GM12874 (cell line): ENCODE results near the gene ZNF222.

ENCODE experiments used
- TF ChIP-seq, protein P1 (sequence below): IDR thresholded peaks from 2 replicates; pipeline ENCODE4 v1.5.1; 2011; ENCODE audit warnings: low read depth, mild to moderate bottlenecking, control low read depth, low read length, moderate library complexity; ENCODE audit not compliant: insufficient read depth

ZNF222 gene

DNA sequence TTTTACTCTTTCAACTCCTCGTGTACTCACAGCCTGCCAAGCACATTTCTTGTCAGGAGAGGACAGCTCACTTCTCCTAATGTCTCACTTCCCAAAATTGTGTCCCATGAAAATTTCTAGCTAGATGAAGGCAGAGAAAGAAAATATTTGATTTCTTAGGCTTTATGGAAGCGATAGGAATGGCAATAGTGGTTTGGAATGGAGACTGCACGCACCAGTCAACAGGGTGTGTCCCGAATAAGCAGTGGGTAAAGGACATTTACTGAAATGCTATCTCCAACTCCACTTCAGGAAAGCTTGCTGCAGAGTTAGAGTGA is 321 bp upstream of the ZNF222 start:
- TF ChIP-seq, protein P1, sequence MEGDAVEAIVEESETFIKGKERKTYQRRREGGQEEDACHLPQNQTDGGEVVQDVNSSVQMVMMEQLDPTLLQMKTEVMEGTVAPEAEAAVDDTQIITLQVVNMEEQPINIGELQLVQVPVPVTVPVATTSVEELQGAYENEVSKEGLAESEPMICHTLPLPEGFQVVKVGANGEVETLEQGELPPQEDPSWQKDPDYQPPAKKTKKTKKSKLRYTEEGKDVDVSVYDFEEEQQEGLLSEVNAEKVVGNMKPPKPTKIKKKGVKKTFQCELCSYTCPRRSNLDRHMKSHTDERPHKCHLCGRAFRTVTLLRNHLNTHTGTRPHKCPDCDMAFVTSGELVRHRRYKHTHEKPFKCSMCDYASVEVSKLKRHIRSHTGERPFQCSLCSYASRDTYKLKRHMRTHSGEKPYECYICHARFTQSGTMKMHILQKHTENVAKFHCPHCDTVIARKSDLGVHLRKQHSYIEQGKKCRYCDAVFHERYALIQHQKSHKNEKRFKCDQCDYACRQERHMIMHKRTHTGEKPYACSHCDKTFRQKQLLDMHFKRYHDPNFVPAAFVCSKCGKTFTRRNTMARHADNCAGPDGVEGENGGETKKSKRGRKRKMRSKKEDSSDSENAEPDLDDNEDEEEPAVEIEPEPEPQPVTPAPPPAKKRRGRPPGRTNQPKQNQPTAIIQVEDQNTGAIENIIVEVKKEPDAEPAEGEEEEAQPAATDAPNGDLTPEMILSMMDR = no peak

DNA sequence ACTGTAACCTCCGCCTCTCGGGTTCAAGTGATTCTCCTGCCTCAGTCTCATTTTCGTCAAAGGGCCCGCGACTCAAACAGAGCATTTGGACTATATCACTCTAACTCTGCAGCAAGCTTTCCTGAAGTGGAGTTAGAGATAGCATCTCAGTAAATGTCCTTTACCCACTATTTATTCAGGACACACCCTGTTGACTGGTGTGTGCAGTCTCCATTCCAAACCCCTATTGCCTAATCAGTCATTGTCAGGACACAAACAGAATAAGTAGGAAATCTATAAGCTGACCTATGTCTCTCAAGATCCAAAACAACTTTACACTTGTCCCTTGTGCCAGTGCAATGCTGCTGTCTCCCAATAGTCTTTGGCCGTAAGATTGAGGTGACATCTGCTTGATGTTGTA is 1.4 kb downstream of the ZNF222 start:
- TF ChIP-seq, protein P1 = no peak

DNA sequence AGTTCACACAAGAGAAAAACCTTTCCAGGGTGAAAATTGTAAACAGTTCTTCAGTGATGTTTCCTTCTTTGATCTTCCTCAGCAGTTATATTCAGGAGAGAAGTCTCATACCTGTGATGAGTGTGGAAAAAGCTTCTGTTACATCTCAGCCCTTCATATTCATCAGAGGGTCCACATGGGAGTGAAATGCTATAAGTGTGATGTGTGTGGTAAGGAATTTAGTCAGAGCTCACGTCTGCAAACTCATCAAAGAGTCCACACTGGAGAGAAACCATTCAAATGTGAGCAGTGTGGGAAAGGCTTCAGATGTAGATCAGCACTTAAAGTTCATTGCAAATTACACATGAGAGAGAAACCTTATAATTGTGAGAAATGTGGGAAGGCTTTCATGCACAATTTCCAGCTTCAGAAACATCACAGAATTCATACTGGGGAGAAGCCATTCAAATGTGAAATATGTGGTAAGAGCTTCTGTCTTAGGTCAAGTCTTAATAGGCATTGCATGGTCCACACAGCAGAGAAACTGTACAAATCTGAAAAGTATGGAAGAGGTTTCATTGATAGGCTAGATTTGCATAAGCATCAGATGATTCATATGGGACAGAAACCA is 6.9 kb downstream of the ZNF222 start:
- TF ChIP-seq, protein P1 = no peak

DNA sequence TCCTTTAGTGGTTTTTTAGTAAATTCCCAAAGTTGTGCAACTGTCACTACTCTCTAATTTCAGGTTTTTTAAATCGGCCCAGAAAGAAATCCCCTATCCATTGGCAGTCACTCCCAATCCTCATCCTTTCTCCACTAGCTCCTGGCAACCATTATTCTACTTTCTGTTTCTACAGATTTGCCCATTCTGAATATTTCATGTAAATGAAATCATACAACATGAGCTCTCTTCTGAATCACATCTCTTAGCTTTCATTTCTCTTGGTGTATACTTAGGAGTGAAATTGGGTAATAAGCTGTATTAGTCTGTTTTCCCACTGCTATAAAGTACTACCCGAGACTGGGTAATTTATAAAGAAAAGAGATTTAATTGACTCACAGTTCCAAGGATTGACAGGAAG is 17.0 kb downstream of the ZNF222 start:
- TF ChIP-seq, protein P1 = no peak

DNA sequence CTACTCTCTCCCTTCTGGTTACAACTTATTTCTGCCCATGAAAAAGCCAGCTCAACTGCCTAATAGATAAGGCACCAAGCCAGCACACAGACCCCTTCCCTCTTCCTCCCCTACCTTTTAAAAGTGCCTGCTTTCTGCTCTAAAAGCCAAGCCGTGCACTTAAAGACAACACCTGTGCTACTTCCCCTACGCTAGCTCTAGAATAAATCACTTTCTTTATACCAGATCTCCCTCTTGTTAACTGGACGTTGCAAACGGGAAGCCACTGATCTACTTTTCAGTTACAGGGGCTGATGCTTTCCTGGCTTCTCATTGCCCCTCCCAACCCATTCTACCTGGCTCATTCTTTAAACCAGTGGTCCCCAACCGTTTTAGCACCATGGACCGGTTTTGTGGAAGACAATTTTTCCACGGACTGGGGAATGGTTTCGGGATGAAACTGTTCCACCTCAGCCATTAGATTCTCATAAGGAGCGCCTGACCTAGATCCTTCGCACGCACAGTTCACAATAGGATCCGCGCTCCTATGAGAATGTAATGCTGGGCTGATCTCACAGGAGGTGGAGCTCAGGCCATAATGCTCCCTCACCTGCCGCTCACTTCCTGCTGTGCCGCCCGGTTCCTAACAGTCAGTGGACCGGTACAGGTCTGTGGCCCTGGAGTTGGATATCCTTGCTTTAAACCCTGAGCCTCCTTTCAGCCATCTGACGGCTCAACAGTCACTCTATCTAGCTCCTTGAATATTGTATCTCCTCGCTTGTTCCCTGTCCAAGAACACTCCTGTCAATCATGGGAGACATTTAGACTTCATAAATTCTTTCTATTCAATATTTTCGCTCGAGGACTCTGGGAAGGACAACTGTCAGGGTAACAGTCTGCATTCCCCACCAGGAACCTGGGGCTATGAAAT is 25.8 kb downstream of the ZNF222 start:
- TF ChIP-seq, protein P1 = no peak

DNA sequence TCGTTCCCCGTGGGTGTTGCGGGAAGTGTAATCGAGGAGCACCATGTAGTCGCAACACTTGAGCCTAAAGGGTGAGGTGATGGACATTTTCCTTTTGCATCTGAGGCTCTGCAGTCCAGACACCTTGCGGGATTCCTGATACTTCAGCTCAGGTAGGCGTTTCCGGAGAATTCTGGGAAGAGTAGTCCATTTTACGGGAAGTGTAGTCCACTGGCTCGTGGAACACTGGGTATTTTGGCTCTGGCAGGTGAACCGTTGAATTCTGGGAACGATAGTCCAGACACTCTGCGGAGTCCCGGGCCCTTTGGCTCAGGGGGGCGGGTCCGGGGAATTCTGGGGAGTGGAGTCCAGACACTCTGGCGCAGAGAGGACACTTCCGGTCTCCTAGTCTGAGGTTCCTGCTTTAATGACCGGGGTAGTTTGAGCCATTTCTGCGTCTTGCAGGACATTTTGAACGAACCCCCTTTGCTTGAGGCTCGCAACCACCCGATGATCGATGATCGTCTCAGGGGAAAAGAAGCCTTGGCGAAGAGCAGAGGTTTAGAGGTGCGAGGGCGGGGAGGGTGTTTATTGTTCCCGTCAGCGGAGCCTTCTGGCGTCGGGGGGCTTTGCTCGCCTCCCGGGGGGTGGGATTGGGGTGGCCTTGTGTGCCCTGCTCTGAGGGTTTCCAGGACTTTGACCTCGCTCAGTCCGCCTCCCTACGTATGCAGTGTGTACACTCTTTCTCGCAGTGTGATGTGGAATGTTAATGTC is 26.6 kb downstream of the ZNF222 start, which contains the start of gene ZNF223:
Gene ZNF223 (plus strand): TSS at position 387 of the 753 bp plus-strand sequence. CDS start 3,141 bp downstream, outside the sequence.
- TF ChIP-seq, protein P1 = no peak

DNA sequence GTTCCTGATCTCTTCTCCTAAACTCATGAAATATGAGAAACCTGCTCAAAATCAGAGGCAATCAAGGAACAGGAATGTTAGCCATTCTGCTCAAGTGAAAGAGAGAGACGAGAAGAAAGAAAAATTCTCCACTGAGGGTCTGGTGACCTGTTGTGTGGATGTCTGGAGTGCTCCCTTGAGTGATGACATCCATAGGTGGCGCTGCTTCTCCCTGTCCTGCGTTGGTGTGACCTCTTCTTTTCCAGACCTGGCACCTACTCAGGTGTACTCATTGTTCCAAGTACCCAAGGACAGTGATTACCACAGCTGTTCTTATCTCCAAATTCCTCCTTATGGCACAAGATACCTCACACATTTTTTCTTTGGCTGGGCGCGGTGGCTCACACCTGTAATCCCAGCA is 30.7 kb downstream of the ZNF222 start:
- TF ChIP-seq, protein P1 = no peak
